Measurements from ENCODE around the gene COA8.

- TF ChIP-seq CTCF (IDR thresholded peaks at IDR 0.05) = no peak
- TF ChIP-seq POLR2A (IDR thresholded peaks at IDR 0.05) = no peak
These were observed 14.1 kb upstream of the COA8 start for GRCh38 chr14:103548463-103549351.

Measured in testis (tissue), 2 donors.